Activated naive CD4-positive, alpha-beta T cell treated with anti-CD3 and anti-CD28 coated beads for 36 hours (primary cell): ENCODE measurements around the gene SLCO1C1. TPM values are rescaled to one million over a fixed set of nuclear protein-coding genes. Genes with fewer than 3 reads are reported as not detected.
"Not testable (repeated sequence)": the region's sequence is repeated elsewhere in the genome, so short reads cannot be mapped to it uniquely, and the experiment has no call there.

Source experiments
- CTCF ChIA-PET: fragments of 350-600 bp; sonication (Branson Sonifier 250); formaldehyde crosslinking; loops from one replicate; lab custom pipeline; 2021; ENCODE audit warnings: antibody characterized with exemption; lab: Charles Lee
- DNase-seq: peaks from one replicate; pipeline ENCODE4 v3.0.0-alpha.2; 2020
- H3K27ac Mint-ChIP-seq: one replicate; pipeline ENCODE4 v1.8.0; 2021; ENCODE audit warnings: mild to moderate bottlenecking, mixed read lengths
- H3K27me3 Mint-ChIP-seq: one replicate; pipeline ENCODE4 v1.8.0; 2021; ENCODE audit warnings: low read depth, mixed read lengths
- H3K36me3 Mint-ChIP-seq: one replicate; pipeline ENCODE4 v1.8.0; 2021; ENCODE audit warnings: low read depth, mixed read lengths
- H3K4me1 Mint-ChIP-seq: one replicate; pipeline ENCODE4 v1.8.0; 2021; ENCODE audit warnings: low read depth, mixed read lengths
- H3K4me3 Mint-ChIP-seq: one replicate; pipeline ENCODE4 v1.8.0; 2021; ENCODE audit warnings: mild to moderate bottlenecking, moderate library complexity, mixed read lengths
- H3K9me3 Mint-ChIP-seq: one replicate; pipeline ENCODE4 v1.8.0; 2021; ENCODE audit warnings: mixed read lengths
- intact Hi-C: fragments of 100-400 bp; cut with micrococcal nuclease; formaldehyde crosslinking; loops from one replicate; pipeline ENCODE4 v1.15.1; 2023
- total RNA-seq, 2 experiments: library from RNA; stranded (reverse); gene quantifications; one replicate each; pipeline ENCODE4 v1.2.3, GENCODE V29; 2021

The SLCO1C1 gene
- total RNA-seq, 2 experiments from 2014 or later, result not detected

- Mint-ChIP-seq H3K36me3 (no peaks in the 10 kb centered on the region), H3K4me1 (no peaks in the 10 kb centered on the region), H3K27ac (no peak overlapping the region), H3K9me3 (no peaks in the 10 kb centered on the region), H3K27me3 (no peaks in the 10 kb centered on the region), H3K4me3 (no peak overlapping the region)
- CTCF ChIA-PET, result no interaction called here
- no peak for DNase-seq
- intact Hi-C loops, result no loop called here
Observed at GRCh38 chr12:20718294-20718693, 23.2 kb downstream of the SLCO1C1 start.

DNA sequence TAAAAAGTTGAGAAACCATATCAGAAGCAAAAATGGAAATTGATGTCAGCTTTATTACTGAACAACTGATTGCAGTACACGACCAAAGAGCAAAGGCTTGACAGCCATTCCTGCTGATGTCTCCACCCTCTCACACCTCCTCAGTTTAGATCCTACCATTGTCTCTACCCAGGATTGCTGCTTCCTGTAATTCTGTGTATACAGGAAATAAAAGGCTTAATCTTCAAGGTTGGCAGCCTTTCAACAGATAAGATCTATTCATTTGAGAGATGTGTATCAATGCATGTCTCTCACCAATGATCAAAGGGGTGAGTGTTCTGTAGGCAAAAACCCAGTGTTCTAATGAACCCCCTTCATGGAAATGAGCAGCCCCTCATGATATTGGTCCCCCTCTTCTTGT, 27.0 kb downstream of the SLCO1C1 start:
- H3K4me1 Mint-ChIP-seq, result no peaks in the 10 kb centered on the region
- H3K27ac Mint-ChIP-seq, result no peak overlapping the region
- no peak for DNase-seq
- CTCF ChIA-PET, result no interaction called here
- no peaks in the 10 kb centered on the region for H3K9me3 Mint-ChIP-seq
- H3K36me3 Mint-ChIP-seq, result no peaks in the 10 kb centered on the region
- no peak overlapping the region for H3K4me3 Mint-ChIP-seq
- no peaks in the 10 kb centered on the region for H3K27me3 Mint-ChIP-seq
- intact Hi-C loops, result no loop called here

GRCh38 chr12:20731274-20731673, 36.1 kb downstream of the SLCO1C1 start:
- intact Hi-C loops, result no loop called here
- Mint-ChIP-seq H3K27me3 (no peaks in the 10 kb centered on the region), H3K9me3 (no peaks in the 10 kb centered on the region), H3K4me1 (no peaks in the 10 kb centered on the region), H3K4me3 (no peak overlapping the region), H3K36me3 (no peaks in the 10 kb centered on the region), H3K27ac (no peak overlapping the region)
- CTCF ChIA-PET, result interaction anchor here (1.3 kb wide), 1 partner anchor 14 kb away, joined by 4 read pairs; no protein-coding TSS in a partner anchor
- DNase-seq, result no peak

DNA sequence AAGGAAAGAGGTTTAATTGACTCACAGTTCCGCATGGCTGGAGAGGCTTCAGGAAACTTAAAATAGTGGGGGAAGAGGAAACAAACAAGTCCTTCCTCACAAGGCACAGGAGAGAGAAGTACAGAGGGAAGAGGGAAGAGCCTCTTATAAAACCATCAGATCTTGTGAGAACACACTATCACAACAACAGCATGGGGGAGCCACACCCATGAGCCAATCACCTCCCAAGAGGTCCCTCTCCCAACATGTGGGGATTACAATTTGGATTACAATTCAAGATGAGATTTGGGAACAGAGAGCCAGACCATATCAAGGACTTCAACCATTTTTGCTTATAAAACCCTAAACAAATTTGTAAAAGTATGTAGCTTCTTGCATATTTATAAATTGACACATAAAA, 45.8 kb downstream of the SLCO1C1 start:
- Mint-ChIP-seq H3K4me3 (no peak overlapping the region), H3K4me1 (no peaks in the 10 kb centered on the region), H3K36me3 (no peaks in the 10 kb centered on the region), H3K27me3 (no peaks in the 10 kb centered on the region), H3K9me3 (no peaks in the 10 kb centered on the region), H3K27ac (no peak overlapping the region)
- DNase-seq, result no peak
- intact Hi-C loops, result no loop called here
- CTCF ChIA-PET, result no interaction called here

- CTCF ChIA-PET, result no interaction called here
- Mint-ChIP-seq H3K9me3 (peaks cover 5% of the 10 kb centered on the region), H3K27ac (no peak overlapping the region), H3K4me3 (no peak overlapping the region), H3K27me3 (no peaks in the 10 kb centered on the region), H3K4me1 (no peaks in the 10 kb centered on the region), H3K36me3 (no peaks in the 10 kb centered on the region)
- DNase-seq, result no peak
- intact Hi-C loops, result no loop called here
Observed at GRCh38 chr12:20748198-20748597, 53.1 kb downstream of the SLCO1C1 start.

DNA sequence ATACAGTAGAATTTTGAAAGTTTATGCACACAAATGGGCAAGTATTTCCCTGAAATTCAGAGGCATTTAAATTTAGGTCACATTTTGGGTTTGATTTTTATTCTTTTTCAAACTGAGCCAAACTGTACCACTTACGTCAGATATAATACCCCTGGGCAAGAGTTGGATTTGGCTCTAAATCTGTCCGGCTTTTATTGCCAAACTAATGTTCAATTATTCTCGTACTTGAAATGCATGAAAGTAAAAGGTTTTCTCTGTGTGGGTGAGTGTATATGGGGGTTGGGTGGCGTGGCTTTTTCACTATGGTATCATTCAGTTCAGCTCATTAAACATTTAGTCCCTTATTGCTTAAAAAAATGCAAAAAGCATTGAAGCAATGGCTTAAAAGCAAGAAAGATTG, 55.9 kb downstream of the SLCO1C1 start:
- Mint-ChIP-seq H3K4me1 (no peaks in the 10 kb centered on the region), H3K36me3 (no peaks in the 10 kb centered on the region), H3K27me3 (no peaks in the 10 kb centered on the region), H3K9me3 (peaks cover 6% of the 10 kb centered on the region), H3K27ac (no peak overlapping the region), H3K4me3 (no peak overlapping the region)
- intact Hi-C loops, result no loop called here
- CTCF ChIA-PET, result no interaction called here
- no peak for DNase-seq

- intact Hi-C loops, result no loop called here
- Mint-ChIP-seq H3K4me1 (no peaks in the 10 kb centered on the region), H3K9me3 (peaks cover 13% of the 10 kb centered on the region), H3K27ac (no peak overlapping the region), H3K36me3 (no peaks in the 10 kb centered on the region), H3K4me3 (no peak overlapping the region), H3K27me3 (peaks cover 2% of the 10 kb centered on the region)
- DNase-seq, result no peak
- CTCF ChIA-PET, result no interaction called here
Observed at GRCh38 chr12:20777420-20777819, 82.3 kb downstream of the SLCO1C1 start.

- H3K4me1 Mint-ChIP-seq, result no peaks in the 10 kb centered on the region
- H3K27ac Mint-ChIP-seq, result no peak overlapping the region
- CTCF ChIA-PET, result no interaction called here
- no peaks in the 10 kb centered on the region for H3K36me3 Mint-ChIP-seq
- H3K27me3 Mint-ChIP-seq, result peaks cover 2% of the 10 kb centered on the region
- no peak overlapping the region for H3K4me3 Mint-ChIP-seq
- intact Hi-C loops, result no loop called here
- H3K9me3 Mint-ChIP-seq, result peaks cover 11% of the 10 kb centered on the region
- DNase-seq, result no peak
Observed at GRCh38 chr12:20778969-20779368, 83.8 kb downstream of the SLCO1C1 start.

- H3K4me3 Mint-ChIP-seq, H3K4me1 Mint-ChIP-seq, H3K27me3 Mint-ChIP-seq, DNase-seq, CTCF ChIA-PET, intact Hi-C loops, H3K36me3 Mint-ChIP-seq, H3K27ac Mint-ChIP-seq: not testable (repeated sequence)
- H3K9me3 Mint-ChIP-seq, result peaks cover 11% of the 10 kb centered on the region
Observed at GRCh38 chr12:20779971-20780370, 84.8 kb downstream of the SLCO1C1 start.

GRCh38 chr12:20783796-20784357, 88.7 kb downstream of the SLCO1C1 start:
- DNase-seq, H3K27ac Mint-ChIP-seq, H3K27me3 Mint-ChIP-seq, H3K36me3 Mint-ChIP-seq, H3K4me3 Mint-ChIP-seq, H3K4me1 Mint-ChIP-seq, CTCF ChIA-PET, H3K9me3 Mint-ChIP-seq, intact Hi-C loops: not testable (repeated sequence)

- no peak for DNase-seq
- Mint-ChIP-seq H3K27ac (no peak overlapping the region), H3K36me3 (no peaks in the 10 kb centered on the region), H3K27me3 (no peaks in the 10 kb centered on the region), H3K9me3 (no peaks in the 10 kb centered on the region), H3K4me1 (no peaks in the 10 kb centered on the region), H3K4me3 (no peak overlapping the region)
- CTCF ChIA-PET, result no interaction called here
- intact Hi-C loops, result no loop called here
Observed at GRCh38 chr12:20792971-20793370, 97.8 kb downstream of the SLCO1C1 start.

DNA sequence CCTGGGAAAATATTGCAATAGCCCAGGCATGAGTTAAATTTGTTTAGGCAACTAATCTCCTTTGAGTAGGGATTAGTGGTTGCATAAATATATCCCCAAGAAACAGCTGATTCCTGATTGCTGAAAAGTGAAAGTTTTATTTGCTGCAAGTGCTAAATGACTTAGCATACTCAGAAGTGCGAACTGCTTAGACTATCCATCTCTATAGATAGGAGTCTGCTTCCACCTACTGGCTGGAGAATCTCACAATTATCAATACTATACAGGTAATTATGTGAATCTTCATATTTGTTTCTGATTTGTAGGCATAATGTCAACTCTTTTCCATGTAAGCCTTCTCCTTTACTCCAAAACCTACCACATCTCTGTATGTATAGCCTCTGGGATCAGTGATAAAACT, 103.4 kb downstream of the SLCO1C1 start:
- CTCF ChIA-PET, result interaction anchor here (0.5 kb wide), 1 partner anchor 1734 kb away, joined by 3 read pairs; no protein-coding TSS in a partner anchor
- H3K27ac Mint-ChIP-seq, result no peak overlapping the region
- intact Hi-C loops, result loop anchor here (5.0 kb wide), 1 partner anchor 336 kb away; no protein-coding TSS in a partner anchor
- H3K4me1 Mint-ChIP-seq, result no peaks in the 10 kb centered on the region
- H3K36me3 Mint-ChIP-seq, result no peaks in the 10 kb centered on the region
- no peak overlapping the region for H3K4me3 Mint-ChIP-seq
- no peak for DNase-seq
- H3K27me3 Mint-ChIP-seq, result no peaks in the 10 kb centered on the region
- H3K9me3 Mint-ChIP-seq, result no peaks in the 10 kb centered on the region

DNA sequence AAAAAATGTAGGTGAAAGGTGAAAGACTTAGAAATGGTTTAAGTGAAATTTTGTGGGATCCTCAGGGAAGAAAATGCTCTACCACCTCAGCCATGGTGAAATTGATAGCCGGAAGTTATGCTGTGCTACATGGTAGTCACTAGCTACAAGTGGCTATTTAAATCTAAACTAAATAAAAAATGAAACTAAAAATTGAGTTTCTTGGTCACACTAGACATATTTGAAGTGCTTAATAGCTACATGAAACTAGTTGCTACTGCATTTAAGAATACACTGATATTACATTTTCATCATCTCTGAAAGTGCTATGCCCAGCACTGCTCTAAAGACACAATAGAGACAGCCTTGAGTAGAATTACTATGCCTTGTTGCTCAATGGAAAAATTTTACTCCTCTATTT, 105.0 kb downstream of the SLCO1C1 start:
- no peak for DNase-seq
- Mint-ChIP-seq H3K27me3 (no peaks in the 10 kb centered on the region), H3K36me3 (no peaks in the 10 kb centered on the region), H3K27ac (no peak overlapping the region), H3K9me3 (no peaks in the 10 kb centered on the region), H3K4me3 (no peak overlapping the region), H3K4me1 (no peaks in the 10 kb centered on the region)
- intact Hi-C loops, result no loop called here
- CTCF ChIA-PET, result no interaction called here
